Measurements from ENCODE around the gene OR52A1. TPM values are rescaled to one million over a fixed set of nuclear protein-coding genes. Genes with fewer than 3 reads are reported as not detected.

Gene OR52A1
- not detected in 2 replicates for total RNA-seq (2022)
- Bru-seq, nascent RNA, result not detected
- BruChase-seq, experiment 1, labeled RNA remaining after a 2-hour chase, result not detected
- BruChase-seq, experiment 2, labeled RNA remaining after a 6-hour chase, result not detected
- long read RNA-seq, result 0 reads

GRCh38 chr11:5154657-5155056, at the start of gene OR52A1:
Gene OR52A1, minus strand, starts transcription at chr11:5154757. Its CDS starts 2,388 bp downstream, at chr11:5152369.
- H3K27me3 Mint-ChIP-seq (ENCODE audit: insufficient read depth, unreplicated experiment), result no peaks in the 10 kb centered on the region
- H3K27me3 ChIP-seq (replicated peaks; ENCODE audit: control insufficient read depth, insufficient read depth, low read length), result no peaks in the 10 kb centered on the region
- BruUV-seq (replicated peaks), result no TSS peak
- intact Hi-C loops (cut with micrococcal nuclease; ENCODE audit: unreplicated experiment), result no loop called here
- TF ChIP-seq CTCF (IDR thresholded peaks at IDR 0.05; ENCODE audit: insufficient read depth in 1 of 2, low read depth in 1 of 2, low read length in 1 of 2, severe bottlenecking in 1 of 2, unreplicated experiment in 1 of 2), result no peak
- no peaks in the 10 kb centered on the region for H3K4me1 Mint-ChIP-seq (ENCODE audit: low read depth, unreplicated experiment)
- no peak within 1 kb of the TSS for H3K4me3 ChIP-seq (ENCODE audit: low read depth, low read length)
- H3K4me3 Mint-ChIP-seq (ENCODE audit: unreplicated experiment), result no peak within 1 kb of the TSS
- ChIA-PET POLR2A (no interaction called here), CTCF (no interaction called here)
- H3K4me1 ChIP-seq, result no peaks in the 10 kb centered on the region
- H3K27ac Mint-ChIP-seq (ENCODE audit: unreplicated experiment), result no peak within 1 kb of the TSS
- H3K36me3 ChIP-seq (ENCODE audit: control insufficient read depth, insufficient read depth, low read length), result no peaks in the 10 kb centered on the region
- no peaks in the 10 kb centered on the region for H3K9me3 Mint-ChIP-seq (ENCODE audit: unreplicated experiment)
- H3K9me3 ChIP-seq, result no peaks in the 10 kb centered on the region
- DNase-seq, result no peak
- H3K36me3 Mint-ChIP-seq (ENCODE audit: insufficient read depth, unreplicated experiment), result no peaks in the 10 kb centered on the region

GRCh38 chr11:5203366-5203765, 48.8 kb upstream of the OR52A1 start:
- CTCF ChIA-PET, result no interaction called here
- no peaks in the 10 kb centered on the region for H3K9me3 Mint-ChIP-seq (ENCODE audit: unreplicated experiment)
- Histone ChIP-seq H3K4me1 (no peaks in the 10 kb centered on the region), H3K36me3 (ENCODE audit: control insufficient read depth, insufficient read depth, low read length) (no peaks in the 10 kb centered on the region), H3K9me3 (no peaks in the 10 kb centered on the region), H3K4me3 (ENCODE audit: low read depth, low read length) (no peak overlapping the region), H3K27me3 (replicated peaks; ENCODE audit: control insufficient read depth, insufficient read depth, low read length) (no peaks in the 10 kb centered on the region)
- POLR2A ChIA-PET, result no interaction called here
- no peaks in the 10 kb centered on the region for H3K36me3 Mint-ChIP-seq (ENCODE audit: insufficient read depth, unreplicated experiment)
- no peak overlapping the region for H3K27ac Mint-ChIP-seq (ENCODE audit: unreplicated experiment)
- H3K4me3 Mint-ChIP-seq (ENCODE audit: unreplicated experiment), result no peak overlapping the region
- no peak for DNase-seq
- H3K4me1 Mint-ChIP-seq (ENCODE audit: low read depth, unreplicated experiment), result no peaks in the 10 kb centered on the region
- no peak for TF ChIP-seq CTCF (IDR thresholded peaks at IDR 0.05; ENCODE audit: insufficient read depth in 1 of 2, low read depth in 1 of 2, low read length in 1 of 2, severe bottlenecking in 1 of 2, unreplicated experiment in 1 of 2)
- no TSS peak for BruUV-seq (replicated peaks)
- H3K27me3 Mint-ChIP-seq (ENCODE audit: insufficient read depth, unreplicated experiment), result peaks cover 11% of the 10 kb centered on the region
- intact Hi-C loops (cut with micrococcal nuclease; ENCODE audit: unreplicated experiment), result loop anchor here (10.0 kb wide), 1 partner anchor 351 kb away; no protein-coding TSS in a partner anchor

- no peak for TF ChIP-seq CTCF (IDR thresholded peaks at IDR 0.05; ENCODE audit: insufficient read depth in 1 of 2, low read depth in 1 of 2, low read length in 1 of 2, severe bottlenecking in 1 of 2, unreplicated experiment in 1 of 2)
- no peaks in the 10 kb centered on the region for H3K4me1 ChIP-seq
- Mint-ChIP-seq H3K27ac (ENCODE audit: unreplicated experiment) (no peak within 1 kb of the TSS), H3K27me3 (ENCODE audit: insufficient read depth, unreplicated experiment) (peaks cover 11% of the 10 kb centered on the region), H3K9me3 (ENCODE audit: unreplicated experiment) (no peaks in the 10 kb centered on the region), H3K36me3 (ENCODE audit: insufficient read depth, unreplicated experiment) (no peaks in the 10 kb centered on the region), H3K4me3 (ENCODE audit: unreplicated experiment) (no peak within 1 kb of the TSS), H3K4me1 (ENCODE audit: low read depth, unreplicated experiment) (no peaks in the 10 kb centered on the region)
- no peak within 1 kb of the TSS for H3K4me3 ChIP-seq (ENCODE audit: low read depth, low read length)
- ChIA-PET CTCF (no interaction called here), POLR2A (no interaction called here)
- no TSS peak for BruUV-seq (replicated peaks)
- no peaks in the 10 kb centered on the region for H3K9me3 ChIP-seq
- intact Hi-C loops (cut with micrococcal nuclease; ENCODE audit: unreplicated experiment), result loop anchor here (10.0 kb wide), 1 partner anchor 354 kb away; no protein-coding TSS in a partner anchor
- no peak for DNase-seq
- no peaks in the 10 kb centered on the region for H3K36me3 ChIP-seq (ENCODE audit: control insufficient read depth, insufficient read depth, low read length)
- no peaks in the 10 kb centered on the region for H3K27me3 ChIP-seq (replicated peaks; ENCODE audit: control insufficient read depth, insufficient read depth, low read length)
Observed at GRCh38 chr11:5200582-5200981, 46.0 kb upstream of the OR52A1 start, which contains the start of gene OR51V1. Gene OR51V1, minus strand, starts transcription at chr11:5200682. Its CDS starts 0 bp downstream, at chr11:5200682.
